Measurements from ENCODE around the gene MTF1.

- TF ChIP-seq CTCF (IDR thresholded peaks at IDR 0.05) (no peak), POLR2A (IDR thresholded peaks at IDR 0.05) (no peak)
Measured at GRCh38 chr1:37884145-37884544, 24.8 kb upstream of the MTF1 start.

Measured in prostate gland (tissue), 2 donors.